ENCODE measurements around the gene EFTUD2. TPM values are rescaled to one million over a fixed set of nuclear protein-coding genes. Genes with fewer than 3 reads are reported as not detected.

Gene EFTUD2
- total RNA-seq, 2 experiments from 2014 or later = 73.5 to 148 TPM

- no TSS peak for BruUV-seq (replicated peaks)
- TF ChIP-seq EZH2phosphoT487 (IDR thresholded peaks at IDR 0.05; ENCODE audit: borderline replicate concordance, low read depth, low read length) (no peak), CTCF (conservative IDR thresholded peaks at IDR 0.05; ENCODE audit: low read length) (no peak)
- POLR2A ChIA-PET = no interaction called here
- intact Hi-C loops (cut with micrococcal nuclease; ENCODE audit: unreplicated experiment) = no loop called here
- Histone ChIP-seq H3K4me2 (ENCODE audit: low read length) (no peak overlapping the region), H3K36me3 (ENCODE audit: insufficient read depth, low read length) (peaks cover 11% of the 10 kb centered on the region; the same call in 1 of the 2 replicates), H3K79me2 (ENCODE audit: insufficient read depth, low read depth, low read length) (no peaks in the 10 kb centered on the region), H3K27ac (ENCODE audit: low read depth, low read length, poor library complexity, severe bottlenecking) (no peak overlapping the region), H3K9me2 (ENCODE audit: insufficient read depth, low read length) (no peaks in the 10 kb centered on the region), H3K9me3 (ENCODE audit: low read length) (no peaks in the 10 kb centered on the region), H2AFZ (ENCODE audit: low read length) (no peak overlapping the region), H4K20me1 (ENCODE audit: insufficient read depth, low read length) (no peaks in the 10 kb centered on the region), H3K4me3 (ENCODE audit: low read depth, low read length, poor library complexity, severe bottlenecking) (no peak overlapping the region), H3K4me1 (ENCODE audit: insufficient read depth, low read length, poor library complexity, severe bottlenecking) (no peaks in the 10 kb centered on the region)
- CTCF ChIA-PET (ENCODE audit: unreplicated experiment) = no interaction called here
- DNase-seq (ENCODE audit: low spot score) = no peak
Observed at GRCh38 chr17:44844390-44844830, 54.8 kb downstream of the EFTUD2 start.

- Histone ChIP-seq H3K4me1 (ENCODE audit: insufficient read depth, low read length, poor library complexity, severe bottlenecking) (no peaks in the 10 kb centered on the region), H3K4me3 (ENCODE audit: low read depth, low read length, poor library complexity, severe bottlenecking) (no peak overlapping the region), H3K79me2 (ENCODE audit: insufficient read depth, low read depth, low read length) (no peaks in the 10 kb centered on the region), H4K20me1 (ENCODE audit: insufficient read depth, low read length) (no peaks in the 10 kb centered on the region), H3K9me2 (ENCODE audit: insufficient read depth, low read length) (no peaks in the 10 kb centered on the region), H3K4me2 (ENCODE audit: low read length) (no peak overlapping the region), H3K9me3 (ENCODE audit: low read length) (no peaks in the 10 kb centered on the region), H3K27ac (ENCODE audit: low read depth, low read length, poor library complexity, severe bottlenecking) (no peak overlapping the region), H2AFZ (ENCODE audit: low read length) (no peak overlapping the region), H3K36me3 (ENCODE audit: insufficient read depth, low read length) (peaks cover 4% of the 10 kb centered on the region; the same call in 1 of the 2 replicates)
- TF ChIP-seq EZH2phosphoT487 (IDR thresholded peaks at IDR 0.05; ENCODE audit: borderline replicate concordance, low read depth, low read length) (no peak), CTCF (conservative IDR thresholded peaks at IDR 0.05; ENCODE audit: low read length) (no peak)
- intact Hi-C loops (cut with micrococcal nuclease; ENCODE audit: unreplicated experiment) = no loop called here
- ChIA-PET CTCF (ENCODE audit: unreplicated experiment) (no interaction called here), POLR2A (no interaction called here)
- no TSS peak for BruUV-seq (replicated peaks)
- DNase-seq (ENCODE audit: low spot score) = no peak
Observed at GRCh38 chr17:44842748-44843147, 56.5 kb downstream of the EFTUD2 start.

GRCh38 chr17:44840936-44841335 lies 58.3 kb downstream of the EFTUD2 start:
- TF ChIP-seq CTCF (conservative IDR thresholded peaks at IDR 0.05; ENCODE audit: low read length) (no peak), EZH2phosphoT487 (IDR thresholded peaks at IDR 0.05; ENCODE audit: borderline replicate concordance, low read depth, low read length) (no peak)
- H3K4me1 ChIP-seq (ENCODE audit: insufficient read depth, low read length, poor library complexity, severe bottlenecking) = no peaks in the 10 kb centered on the region
- CTCF ChIA-PET (ENCODE audit: unreplicated experiment) = interaction anchor here (1.2 kb wide), 1 partner anchor 65 kb away, joined by 5 read pairs; no protein-coding TSS in a partner anchor
- H3K36me3 ChIP-seq (ENCODE audit: insufficient read depth, low read length) = no peaks in the 10 kb centered on the region
- intact Hi-C loops (cut with micrococcal nuclease; ENCODE audit: unreplicated experiment) = no loop called here
- POLR2A ChIA-PET = interaction anchor here (0.7 kb wide), 1 partner anchor 518 kb away, joined by 3 read pairs; no protein-coding TSS in a partner anchor
- DNase-seq (ENCODE audit: low spot score) = no peak
- H2AFZ ChIP-seq (ENCODE audit: low read length) = no peak overlapping the region
- no peaks in the 10 kb centered on the region for H3K9me3 ChIP-seq (ENCODE audit: low read length)
- no peak overlapping the region for H3K4me2 ChIP-seq (ENCODE audit: low read length)
- no peak overlapping the region for H3K27ac ChIP-seq (ENCODE audit: low read depth, low read length, poor library complexity, severe bottlenecking)
- BruUV-seq (replicated peaks) = no TSS peak
- no peaks in the 10 kb centered on the region for H3K9me2 ChIP-seq (ENCODE audit: insufficient read depth, low read length)
- H3K79me2 ChIP-seq (ENCODE audit: insufficient read depth, low read depth, low read length) = no peaks in the 10 kb centered on the region
- H4K20me1 ChIP-seq (ENCODE audit: insufficient read depth, low read length) = no peaks in the 10 kb centered on the region
- H3K4me3 ChIP-seq (ENCODE audit: low read depth, low read length, poor library complexity, severe bottlenecking) = no peak overlapping the region

All from OCI-LY7 (cell line).